ENCODE measurements around the gene SORCS3.

SORCS3 gene

GRCh38 chr10:105170521-105170920 lies 529.4 kb downstream of the SORCS3 start:
- H3K4me2 ChIP-seq (ENCODE audit: low read length): no peak overlapping the region
- no peaks in the 10 kb centered on the region for H3K4me1 ChIP-seq (ENCODE audit: control insufficient read depth, insufficient read depth, low read length)
- no peaks in the 10 kb centered on the region for H3K36me3 ChIP-seq (ENCODE audit: insufficient read depth, low read length)
- H3K9me3 ChIP-seq (replicated peaks; ENCODE audit: low read length): peaks cover 3% of the 10 kb centered on the region
- no peak overlapping the region for H3K4me3 ChIP-seq (ENCODE audit: low read length)
- no peak overlapping the region for H3K9ac ChIP-seq (ENCODE audit: low read depth, low read length)
- H3K27me3 ChIP-seq (ENCODE audit: control insufficient read depth, insufficient read depth, low read length): no peaks in the 10 kb centered on the region

DNA sequence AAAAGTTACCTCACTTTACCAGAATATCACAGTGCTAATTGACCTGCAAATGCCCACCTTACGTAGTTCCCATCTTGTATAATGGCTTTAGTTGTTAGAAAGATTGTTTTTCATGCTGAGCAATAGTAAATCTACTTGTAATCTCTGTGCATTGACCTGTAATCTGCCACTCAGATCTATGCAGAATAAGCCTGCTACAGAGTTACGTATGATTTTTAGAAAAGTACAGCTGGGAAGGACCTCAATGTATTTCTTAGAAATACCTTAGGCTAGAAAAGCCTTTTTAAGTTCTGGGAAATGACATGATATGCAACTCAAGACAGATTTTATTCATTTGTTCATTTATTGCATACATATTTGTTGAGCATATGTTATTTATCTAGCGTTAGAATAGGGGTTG lies 530.9 kb downstream of the SORCS3 start:
- H3K4me1 ChIP-seq (ENCODE audit: control insufficient read depth, insufficient read depth, low read length): no peaks in the 10 kb centered on the region
- H3K27me3 ChIP-seq (ENCODE audit: control insufficient read depth, insufficient read depth, low read length): no peaks in the 10 kb centered on the region
- peaks cover 3% of the 10 kb centered on the region for H3K9me3 ChIP-seq (replicated peaks; ENCODE audit: low read length)
- no peak overlapping the region for H3K9ac ChIP-seq (ENCODE audit: low read depth, low read length)
- no peaks in the 10 kb centered on the region for H3K36me3 ChIP-seq (ENCODE audit: insufficient read depth, low read length)
- no peak overlapping the region for H3K4me2 ChIP-seq (ENCODE audit: low read length)
- no peak overlapping the region for H3K4me3 ChIP-seq (ENCODE audit: low read length)

GRCh38 chr10:105181626-105182025 lies 540.5 kb downstream of the SORCS3 start:
- H3K4me1 ChIP-seq (ENCODE audit: control insufficient read depth, insufficient read depth, low read length): no peaks in the 10 kb centered on the region

GRCh38 chr10:105183536-105183935 lies 542.4 kb downstream of the SORCS3 start:
- Histone ChIP-seq H3K4me1 (ENCODE audit: control insufficient read depth, insufficient read depth, low read length) (no peaks in the 10 kb centered on the region), H3K4me3 (ENCODE audit: low read length) (no peak overlapping the region), H3K9me3 (replicated peaks; ENCODE audit: low read length) (peaks cover 3% of the 10 kb centered on the region), H3K36me3 (ENCODE audit: insufficient read depth, low read length) (no peaks in the 10 kb centered on the region), H3K9ac (ENCODE audit: low read depth, low read length) (no peak overlapping the region), H3K4me2 (ENCODE audit: low read length) (no peak overlapping the region), H3K27me3 (ENCODE audit: control insufficient read depth, insufficient read depth, low read length) (no peaks in the 10 kb centered on the region)

More at GRCh38 chr10:105181626-105182025, 540.5 kb downstream of the SORCS3 start:
- Histone ChIP-seq H3K9ac (ENCODE audit: low read depth, low read length) (no peak overlapping the region), H3K27me3 (ENCODE audit: control insufficient read depth, insufficient read depth, low read length) (no peaks in the 10 kb centered on the region), H3K36me3 (ENCODE audit: insufficient read depth, low read length) (no peaks in the 10 kb centered on the region), H3K4me3 (ENCODE audit: low read length) (no peak overlapping the region), H3K9me3 (replicated peaks; ENCODE audit: low read length) (peaks cover 3% of the 10 kb centered on the region), H3K4me2 (ENCODE audit: low read length) (no peak overlapping the region)

DNA sequence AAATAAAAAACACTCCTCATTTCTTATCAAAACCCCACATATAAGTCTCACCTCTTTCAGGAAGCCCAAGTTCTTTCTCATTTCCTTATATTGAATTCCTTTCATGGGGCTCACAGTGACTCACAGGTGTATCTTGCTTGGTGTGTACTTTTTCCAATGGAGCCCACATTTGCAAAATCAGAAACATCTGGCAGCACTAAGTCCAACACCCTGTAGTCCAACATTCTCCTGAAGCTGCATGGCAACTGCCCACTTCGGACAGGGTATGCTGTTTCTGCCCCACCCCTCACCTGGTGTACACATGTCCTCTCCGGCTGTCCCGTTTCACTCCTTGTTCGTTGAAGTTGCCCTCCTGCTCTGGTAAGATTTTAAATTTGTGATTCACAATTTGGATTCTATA lies 544.1 kb downstream of the SORCS3 start:
- H3K4me3 ChIP-seq (ENCODE audit: low read length): no peak overlapping the region
- H3K4me1 ChIP-seq (ENCODE audit: control insufficient read depth, insufficient read depth, low read length): peaks cover 5% of the 10 kb centered on the region
- H3K9ac ChIP-seq (ENCODE audit: low read depth, low read length): no peak overlapping the region
- no peaks in the 10 kb centered on the region for H3K27me3 ChIP-seq (ENCODE audit: control insufficient read depth, insufficient read depth, low read length)
- H3K9me3 ChIP-seq (replicated peaks; ENCODE audit: low read length): peaks cover 3% of the 10 kb centered on the region
- no peak overlapping the region for H3K4me2 ChIP-seq (ENCODE audit: low read length)
- H3K36me3 ChIP-seq (ENCODE audit: insufficient read depth, low read length): no peaks in the 10 kb centered on the region

GRCh38 chr10:105187243-105187642 lies 546.2 kb downstream of the SORCS3 start:
- Histone ChIP-seq H3K9ac (ENCODE audit: low read depth, low read length) (no peak overlapping the region), H3K4me2 (ENCODE audit: low read length) (no peak overlapping the region), H3K4me1 (ENCODE audit: control insufficient read depth, insufficient read depth, low read length) (peaks cover 5% of the 10 kb centered on the region), H3K27me3 (ENCODE audit: control insufficient read depth, insufficient read depth, low read length) (no peaks in the 10 kb centered on the region), H3K36me3 (ENCODE audit: insufficient read depth, low read length) (no peaks in the 10 kb centered on the region), H3K4me3 (ENCODE audit: low read length) (no peak overlapping the region), H3K9me3 (replicated peaks; ENCODE audit: low read length) (no peaks in the 10 kb centered on the region)

GRCh38 chr10:105188737-105189462 lies 547.8 kb downstream of the SORCS3 start:
- H3K9me3 ChIP-seq (replicated peaks; ENCODE audit: low read length): no peaks in the 10 kb centered on the region
- H3K9ac ChIP-seq (ENCODE audit: low read depth, low read length): no peak overlapping the region
- no peak overlapping the region for H3K4me2 ChIP-seq (ENCODE audit: low read length)
- H3K4me1 ChIP-seq (ENCODE audit: control insufficient read depth, insufficient read depth, low read length): peaks cover 5% of the 10 kb centered on the region
- H3K27me3 ChIP-seq (ENCODE audit: control insufficient read depth, insufficient read depth, low read length): no peaks in the 10 kb centered on the region
- no peaks in the 10 kb centered on the region for H3K36me3 ChIP-seq (ENCODE audit: insufficient read depth, low read length)
- no peak overlapping the region for H3K4me3 ChIP-seq (ENCODE audit: low read length)

- Histone ChIP-seq H3K9ac (ENCODE audit: low read depth, low read length) (no peak overlapping the region), H3K9me3 (replicated peaks; ENCODE audit: low read length) (no peaks in the 10 kb centered on the region), H3K27me3 (ENCODE audit: control insufficient read depth, insufficient read depth, low read length) (no peaks in the 10 kb centered on the region), H3K4me1 (ENCODE audit: control insufficient read depth, insufficient read depth, low read length) (peaks cover 5% of the 10 kb centered on the region), H3K4me2 (ENCODE audit: low read length) (no peak overlapping the region), H3K4me3 (ENCODE audit: low read length) (no peak overlapping the region), H3K36me3 (ENCODE audit: insufficient read depth, low read length) (no peaks in the 10 kb centered on the region)
These were observed 548.3 kb downstream of the SORCS3 start for GRCh38 chr10:105189463-105189800.

- Histone ChIP-seq H3K36me3 (ENCODE audit: insufficient read depth, low read length) (no peaks in the 10 kb centered on the region), H3K9ac (ENCODE audit: low read depth, low read length) (no peak overlapping the region)
These were observed 551.1 kb downstream of the SORCS3 start for GRCh38 chr10:105192146-105192545.

GRCh38 chr10:105192861-105193260 lies 551.8 kb downstream of the SORCS3 start:
- H3K4me3 ChIP-seq (ENCODE audit: low read length): no peak overlapping the region
- H3K36me3 ChIP-seq (ENCODE audit: insufficient read depth, low read length): no peaks in the 10 kb centered on the region
- H3K4me2 ChIP-seq (ENCODE audit: low read length): no peak overlapping the region
- H3K9ac ChIP-seq (ENCODE audit: low read depth, low read length): no peak overlapping the region
- peaks cover 5% of the 10 kb centered on the region for H3K4me1 ChIP-seq (ENCODE audit: control insufficient read depth, insufficient read depth, low read length)
- no peaks in the 10 kb centered on the region for H3K27me3 ChIP-seq (ENCODE audit: control insufficient read depth, insufficient read depth, low read length)
- peaks cover 6% of the 10 kb centered on the region for H3K9me3 ChIP-seq (replicated peaks; ENCODE audit: low read length)

More at GRCh38 chr10:105192146-105192545, 551.1 kb downstream of the SORCS3 start:
- Histone ChIP-seq H3K4me1 (ENCODE audit: control insufficient read depth, insufficient read depth, low read length) (peaks cover 5% of the 10 kb centered on the region), H3K4me2 (ENCODE audit: low read length) (no peak overlapping the region), H3K9me3 (replicated peaks; ENCODE audit: low read length) (peaks cover 3% of the 10 kb centered on the region), H3K4me3 (ENCODE audit: low read length) (no peak overlapping the region), H3K27me3 (ENCODE audit: control insufficient read depth, insufficient read depth, low read length) (no peaks in the 10 kb centered on the region)

GRCh38 chr10:105195831-105196230 lies 554.7 kb downstream of the SORCS3 start:
- Histone ChIP-seq H3K9ac (ENCODE audit: low read depth, low read length) (no peak overlapping the region), H3K4me2 (ENCODE audit: low read length) (no peak overlapping the region), H3K4me1 (ENCODE audit: control insufficient read depth, insufficient read depth, low read length) (no peaks in the 10 kb centered on the region), H3K36me3 (ENCODE audit: insufficient read depth, low read length) (no peaks in the 10 kb centered on the region), H3K9me3 (replicated peaks; ENCODE audit: low read length) (peaks cover 6% of the 10 kb centered on the region), H3K27me3 (ENCODE audit: control insufficient read depth, insufficient read depth, low read length) (no peaks in the 10 kb centered on the region), H3K4me3 (ENCODE audit: low read length) (no peak overlapping the region)

- no peaks in the 10 kb centered on the region for H3K36me3 ChIP-seq (ENCODE audit: insufficient read depth, low read length)
- no peak overlapping the region for H3K9ac ChIP-seq (ENCODE audit: low read depth, low read length)
- no peaks in the 10 kb centered on the region for H3K4me1 ChIP-seq (ENCODE audit: control insufficient read depth, insufficient read depth, low read length)
- peaks cover 11% of the 10 kb centered on the region for H3K9me3 ChIP-seq (replicated peaks; ENCODE audit: low read length)
- H3K4me3 ChIP-seq (ENCODE audit: low read length): no peak overlapping the region
- no peak overlapping the region for H3K4me2 ChIP-seq (ENCODE audit: low read length)
- no peaks in the 10 kb centered on the region for H3K27me3 ChIP-seq (ENCODE audit: control insufficient read depth, insufficient read depth, low read length)
These were observed 556.7 kb downstream of the SORCS3 start for GRCh38 chr10:105197598-105198364.

Data from skeletal muscle satellite cell (primary cell).